Spleen (tissue), 11 donors: ENCODE results near the gene MORN2. TPM values are rescaled to one million over a fixed set of nuclear protein-coding genes. Genes with fewer than 3 reads are reported as not detected.

ENCODE experiments used
- DNase-seq: peaks from one replicate; pipeline ENCODE4 v3.0.0-alpha.2; 2020
- H3K27ac ChIP-seq, 8 donors: fragments of 200-600 bp; sonication (generic) in 7 of 8; 1 replicate in 4 of 8; 2 replicates in 4 of 8; pipeline versions ENCODE4 v1.5.0 to v1.8.0; 2016 to 2021; ENCODE audit warnings: inconsistent platforms in 4 of 8, mild to moderate bottlenecking in 4 of 8, moderate library complexity in 1 of 8
- H3K27me3 ChIP-seq, 7 donors: fragments of 200-600 bp; sonication (generic) in 6 of 7; replicated peaks in 1 of 7; 1 replicate in 4 of 7; 2 replicates in 3 of 7; pipeline versions ENCODE4 v1.5.0 to v1.8.0; 2016 to 2021; ENCODE audit warnings: inconsistent platforms in 3 of 7, mild to moderate bottlenecking in 1 of 7
- H3K36me3 ChIP-seq, 6 donors: fragments of 200-600 bp; sonication (generic) in 5 of 6; 1 replicate in 4 of 6; 2 replicates in 2 of 6; pipeline versions ENCODE4 v1.5.0 to v1.8.0; 2016 to 2021; ENCODE audit warnings: inconsistent platforms in 2 of 6
- H3K4me1 ChIP-seq, 6 donors: fragments of 200-600 bp; sonication (generic) in 5 of 6; 1 replicate in 3 of 6; 2 replicates in 3 of 6; pipeline versions ENCODE4 v1.5.0 to v1.8.0; 2016 to 2021; ENCODE audit warnings: inconsistent platforms in 3 of 6
- H3K4me3 ChIP-seq, 8 donors: fragments of 200-600 bp; sonication (generic) in 7 of 8; 1 replicate in 4 of 8; 2 replicates in 4 of 8; pipeline versions ENCODE4 v1.5.0 to v1.8.0; 2016 to 2021; ENCODE audit warnings: inconsistent platforms in 4 of 8, mild to moderate bottlenecking in 4 of 8, moderate library complexity in 2 of 8
- H3K9me3 ChIP-seq, 8 donors: fragments of 200-600 bp; sonication (generic) in 7 of 8; 1 replicate in 4 of 8; 2 replicates in 4 of 8; pipeline versions ENCODE4 v1.5.0 to v1.8.0; 2016 to 2021; ENCODE audit warnings: inconsistent platforms in 4 of 8
- CTCF ChIP-seq, 11 experiments: fragments of 200-600 bp in 7 of 11; fragments of 450-650 bp in 4 of 11; sonication (generic) in 4 of 11; IDR thresholded peaks in 8 of 11; conservative IDR thresholded peaks in 3 of 11; 1 replicate in 7 of 11; 2 replicates in 4 of 11; pipeline versions ENCODE4 v1.4.0 to v1.8.0; 2016 to 2021; ENCODE audit warnings: antibody characterized with exemption in 11 of 11, inconsistent platforms in 4 of 11, mild to moderate bottlenecking in 1 of 11
- POLR2A ChIP-seq, 3 donors: fragments of 450-650 bp; IDR thresholded peaks; one replicate each; pipeline ENCODE4 v1.5.1; 2017; ENCODE audit warnings: antibody characterized with exemption in 3 of 3, mild to moderate bottlenecking in 1 of 3
- POLR2AphosphoS5 ChIP-seq, 3 donors: sonication (generic); formaldehyde crosslinking; IDR thresholded peaks; one replicate each; pipeline ENCODE4 v1.5.1; 2017; ENCODE audit warnings: antibody characterized with exemption in 3 of 3
- WGBS, 5 donors: extraction: QIAGEN DNeasy Blood & Tissue Kit in 3 of 5; methylation state at CpG; one replicate each; pipeline versions ENCODE4 v1.1.5 to v1.1.7; 2013 to 2018; 5-methylcytosine and 5-hydroxymethylcytosine counted together
- intact Hi-C: fragments of 100-400 bp; cut with DNase I; formaldehyde crosslinking; loops from one replicate; pipeline ENCODE4 v1.15.0; 2023; ENCODE audit warnings: low total_unique reads
- polyA plus RNA-seq, 3 donors: library from polyadenylated mRNA; stranded (reverse); fragments of 200-250 nt; gene quantifications; one replicate each; pipeline ENCODE4 v1.2.1, GENCODE V29; 2013
- total RNA-seq, 7 donors: library from RNA; depleted of rRNA in 3 of 7; stranded (reverse); fragments of >200 nt in 3 of 7; fragmentation: NEBNext Ultra II Directional in 4 of 7; extraction: Animal tissue kit (Norgen Biotek cat#: 25700) in 4 of 7; gene quantifications; one replicate each; pipeline versions ENCODE4 v1.1.0 to v1.2.1, GENCODE V29; 2016 to 2021
- donor health status: healthy with polysubstance abuse.
- donor health status: DM: no; HTN: no; CAD: no; lungs with moderate emphysema.
- donor health status: DM: no; HTN: no; CAD: no.
- donor health status: Bipolar disorder and iron deficiency.
- donor health status: healthy.
- donor health status: DM: no; HTN: no; CAD: no.
- donor health status: DM: yes; HTN: yes; CAD: no.

The MORN2 gene
- total and polyA plus RNA-seq, 10 donors = 2.4 to 12.2 (median 6.6) TPM

DNA sequence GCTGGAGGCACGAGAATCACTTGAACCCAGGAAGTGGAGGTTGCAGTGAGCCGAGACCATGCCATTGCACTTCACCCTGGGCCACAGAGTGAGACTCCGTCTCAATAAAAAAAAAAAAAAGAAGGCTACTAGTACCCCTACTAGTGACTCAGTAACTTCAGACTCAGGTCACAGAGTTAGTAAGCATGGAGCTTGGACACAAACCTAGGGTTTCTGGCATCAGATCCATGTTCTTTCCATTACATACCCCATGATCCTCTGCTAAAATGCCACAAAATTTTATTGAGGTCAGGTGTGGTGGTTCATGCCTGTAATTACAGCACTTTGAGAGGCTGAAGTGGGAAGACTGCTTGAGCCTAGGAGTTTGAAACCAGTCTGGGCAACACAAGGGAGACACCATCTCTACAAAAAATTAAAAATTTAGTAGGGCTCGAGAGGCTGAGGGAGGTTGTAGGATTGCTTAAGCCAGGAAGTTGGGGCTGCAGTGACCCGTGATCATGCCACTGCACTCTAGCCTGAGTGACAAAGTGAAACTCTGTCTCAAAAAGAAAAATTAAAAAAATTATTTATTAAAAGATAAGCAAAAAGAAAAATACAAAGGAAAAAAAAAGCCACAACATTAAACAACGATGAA lies 45.1 kb upstream of the MORN2 start:
- WGBS, 5 donors = 67 to 86% (median 76%) methylated on average over 6 of the region's 6 CpGs
- Histone ChIP-seq H3K27me3 (no peaks in the 10 kb centered on the region), H3K36me3 (peaks cover 0 to 76% (median 20%) of the 10 kb centered on the region in 6 donors), H3K4me1 (peaks cover 0 to 27% (median 7%) of the 10 kb centered on the region in 6 donors), H3K9me3 (no peaks in the 10 kb centered on the region), H3K4me3 (no peak overlapping the region), H3K27ac (peak overlapping the region in 4 of 8 donors; percentile 46 to 68 (median 52))
- intact Hi-C loops = no loop called here
- no peak for TF ChIP-seq POLR2A (IDR thresholded peaks at IDR 0.05)
- TF ChIP-seq CTCF (IDR thresholded peaks at IDR 0.05 in 8 of 11, conservative IDR thresholded peaks at IDR 0.05 in 3 of 11) = no peak
- TF ChIP-seq POLR2AphosphoS5 (IDR thresholded peaks at IDR 0.05) = no peak
- no peak for DNase-seq

- TF ChIP-seq CTCF (IDR thresholded peaks at IDR 0.05 in 8 of 11, conservative IDR thresholded peaks at IDR 0.05 in 3 of 11) (peak in 4 of 11 experiments; percentile 16 to 38 (median 22)), POLR2AphosphoS5 (IDR thresholded peaks at IDR 0.05) (no peak)
- H3K4me1 ChIP-seq = peaks cover 0 to 50% (median 14%) of the 10 kb centered on the region in 6 donors
- peaks cover 0 to 76% (median 24%) of the 10 kb centered on the region in 6 donors for H3K36me3 ChIP-seq
Measured at GRCh38 chr2:38835015-38835601, 40.7 kb upstream of the MORN2 start.

DNA sequence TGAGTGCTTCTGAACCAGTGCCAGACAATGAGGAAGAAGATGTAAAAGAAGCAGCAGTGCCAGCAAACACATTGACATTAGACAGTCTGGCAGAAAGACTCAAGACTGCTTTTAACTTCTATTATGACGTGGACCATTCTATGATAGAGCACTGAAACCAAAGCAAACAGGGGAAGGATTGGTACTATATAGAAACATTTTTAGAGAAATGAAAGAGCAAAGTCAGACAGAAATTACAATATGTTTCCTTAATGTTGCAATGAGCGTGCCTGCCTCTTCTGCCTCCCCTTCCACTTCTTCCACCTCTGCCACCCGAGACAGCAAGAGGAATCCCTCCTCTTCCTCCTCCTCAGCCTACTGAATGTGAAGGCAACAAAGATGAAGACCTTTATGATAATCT lies 39.8 kb upstream of the MORN2 start:
- Histone ChIP-seq H3K4me1 (peaks cover 0 to 46% (median 15%) of the 10 kb centered on the region in 6 donors), H3K27me3 (no peaks in the 10 kb centered on the region), H3K27ac (peak overlapping the region in 4 of 8 donors; percentile 32 to 64 (median 62)), H3K36me3 (peaks cover 0 to 73% (median 24%) of the 10 kb centered on the region in 6 donors), H3K4me3 (no peak overlapping the region), H3K9me3 (no peaks in the 10 kb centered on the region)
- no peak for DNase-seq
- 36 to 56% (median 48%) methylated on average over 3 of the region's 3 CpGs for WGBS, 5 donors
- intact Hi-C loops = no loop called here
- TF ChIP-seq CTCF (IDR thresholded peaks at IDR 0.05 in 8 of 11, conservative IDR thresholded peaks at IDR 0.05 in 3 of 11) (no peak), POLR2AphosphoS5 (IDR thresholded peaks at IDR 0.05) (peak in 1 of 3 donors; percentile 36)

More at GRCh38 chr2:38835015-38835601, 40.7 kb upstream of the MORN2 start:
- Histone ChIP-seq H3K9me3 (no peaks in the 10 kb centered on the region), H3K4me3 (no peak overlapping the region), H3K27me3 (no peaks in the 10 kb centered on the region), H3K27ac (peak overlapping the region in 4 of 8 donors; percentile 32 to 64 (median 62))
- intact Hi-C loops = no loop called here
- no peak for DNase-seq
- WGBS, 5 donors = 39 to 69% (median 60%) methylated on average over 1 of the region's 1 CpG

- intact Hi-C loops = no loop called here
- H3K4me3 ChIP-seq = no peak overlapping the region
- peaks cover 0 to 79% (median 24%) of the 10 kb centered on the region in 6 donors for H3K36me3 ChIP-seq
- DNase-seq = no peak
- H3K27ac ChIP-seq = peak overlapping the region in 4 of 8 donors; percentile 32 to 64 (median 62)
- no peak for TF ChIP-seq POLR2AphosphoS5 (IDR thresholded peaks at IDR 0.05)
- no peak for TF ChIP-seq CTCF (IDR thresholded peaks at IDR 0.05 in 8 of 11, conservative IDR thresholded peaks at IDR 0.05 in 3 of 11)
- TF ChIP-seq POLR2A (IDR thresholded peaks at IDR 0.05) = no peak
- 66 to 87% (median 78%) methylated on average over 2 of the region's 2 CpGs for WGBS, 5 donors
- no peaks in the 10 kb centered on the region for H3K9me3 ChIP-seq
- peaks cover 0 to 41% (median 15%) of the 10 kb centered on the region in 6 donors for H3K4me1 ChIP-seq
- no peaks in the 10 kb centered on the region for H3K27me3 ChIP-seq
Measured at GRCh38 chr2:38836791-38837190, 39.0 kb upstream of the MORN2 start.
